H1 (cell line): ENCODE data around the gene PRKAR1B. TPM values are rescaled to one million over a fixed set of nuclear protein-coding genes. Genes with fewer than 3 reads are reported as not detected.

ENCODE experiments used
- ATF2 ChIP-seq: IDR thresholded peaks from 2 replicates; pipeline ENCODE4 v1.6.1; 2012; ENCODE audit warnings: low read length, inconsistent platforms
- TAF7 ChIP-seq: optimal IDR thresholded peaks from 2 replicates; pipeline ENCODE3; 2011; ENCODE audit warnings: low read depth, mild to moderate bottlenecking, inconsistent platforms, low read length, moderate library complexity, borderline replicate concordance
- ZNF274 ChIP-seq: IDR thresholded peaks from 2 replicates; pipeline ENCODE4 v1.7.0; 2012; ENCODE audit warnings: low read length, borderline replicate concordance; ENCODE audit errors: extremely low read depth
- polyA plus RNA-seq, 7 experiments: library from polyadenylated mRNA; depleted of rRNA in 3 of 7; stranded (reverse) in 5 of 7; unstranded in 2 of 7; fragments of >200 nt in 5 of 7; fragments of 200-250 nt in 2 of 7; gene quantifications; 1 replicate in 5 of 7; 2 replicates in 1 of 7; 4 replicates in 1 of 7; pipeline versions ENCODE4 v1.2.1 to v1.2.3, GENCODE V29; 2011 to 2013; ENCODE audit warnings: missing spikeins in 2 of 7, mixed read lengths in 2 of 7
- total RNA-seq: library from RNA; stranded (reverse); fragmentation: NEBNext Ultra II Directional; extraction: Animal tissue kit (Norgen Biotek cat#: 25700); gene quantifications from 2 replicates; pipeline ENCODE4 v1.2.1, GENCODE V29; 2021

The PRKAR1B gene
- total and polyA plus RNA-seq, 2 of the 8 experiments (the other 6 are each of a cell fraction or from before 2014, with no cell fraction given), result 12.3 to 55.7 TPM

GRCh38 chr7:698515-699475, 28.3 kb downstream of the PRKAR1B start (continued):
- no peak for TF ChIP-seq ATF2
- TF ChIP-seq ZNF274, result no peak
- no peak for TF ChIP-seq TAF7
